Prostate gland (tissue), 2 donors: Measurements from ENCODE around the gene CHP2.

Experiments used
- POLR2A ChIP-seq: fragments of 450-650 bp; IDR thresholded peaks from one replicate; pipeline ENCODE4 v1.6.1; 2016; ENCODE audit warnings: antibody characterized with exemption, mild to moderate bottlenecking
- POLR2AphosphoS5 ChIP-seq: sonication (generic); formaldehyde crosslinking; IDR thresholded peaks from one replicate; pipeline ENCODE4 v1.6.1; 2017; ENCODE audit warnings: antibody characterized with exemption
- TF ChIP-seq, protein P1 (sequence below), 4 experiments: fragments of 200-600 bp in 2 of 4; fragments of 450-650 bp in 2 of 4; sonication (generic) in 2 of 4; IDR thresholded peaks; 1 replicate in 3 of 4; 2 replicates in 1 of 4; pipeline ENCODE4 v1.5.1; 2016 to 2019; ENCODE audit warnings: antibody characterized with exemption in 4 of 4, mild to moderate bottlenecking in 2 of 4, moderate library complexity in 2 of 4

DNA sequence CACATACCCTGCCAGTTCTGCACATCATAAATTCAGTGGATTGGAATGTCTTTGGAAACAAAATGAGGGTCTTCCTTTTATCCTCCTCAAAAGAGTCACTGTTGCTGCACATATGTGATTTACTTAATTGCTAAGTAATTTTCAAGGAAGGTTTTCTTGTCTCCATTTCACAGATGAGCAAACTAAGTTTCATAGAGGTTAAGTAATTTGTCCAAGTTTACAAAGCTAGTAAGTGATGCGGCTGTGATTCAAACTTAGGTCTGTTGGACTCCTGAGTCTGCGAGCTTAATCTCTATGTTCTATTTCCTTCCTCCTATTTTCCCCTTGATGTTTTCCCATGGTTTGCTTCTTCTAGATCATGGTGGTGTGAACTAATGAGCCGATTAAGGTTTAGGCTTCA, 28.1 kb upstream of the CHP2 start:
- TF ChIP-seq POLR2AphosphoS5 (no peak), POLR2A (no peak)
- TF ChIP-seq, protein P1, sequence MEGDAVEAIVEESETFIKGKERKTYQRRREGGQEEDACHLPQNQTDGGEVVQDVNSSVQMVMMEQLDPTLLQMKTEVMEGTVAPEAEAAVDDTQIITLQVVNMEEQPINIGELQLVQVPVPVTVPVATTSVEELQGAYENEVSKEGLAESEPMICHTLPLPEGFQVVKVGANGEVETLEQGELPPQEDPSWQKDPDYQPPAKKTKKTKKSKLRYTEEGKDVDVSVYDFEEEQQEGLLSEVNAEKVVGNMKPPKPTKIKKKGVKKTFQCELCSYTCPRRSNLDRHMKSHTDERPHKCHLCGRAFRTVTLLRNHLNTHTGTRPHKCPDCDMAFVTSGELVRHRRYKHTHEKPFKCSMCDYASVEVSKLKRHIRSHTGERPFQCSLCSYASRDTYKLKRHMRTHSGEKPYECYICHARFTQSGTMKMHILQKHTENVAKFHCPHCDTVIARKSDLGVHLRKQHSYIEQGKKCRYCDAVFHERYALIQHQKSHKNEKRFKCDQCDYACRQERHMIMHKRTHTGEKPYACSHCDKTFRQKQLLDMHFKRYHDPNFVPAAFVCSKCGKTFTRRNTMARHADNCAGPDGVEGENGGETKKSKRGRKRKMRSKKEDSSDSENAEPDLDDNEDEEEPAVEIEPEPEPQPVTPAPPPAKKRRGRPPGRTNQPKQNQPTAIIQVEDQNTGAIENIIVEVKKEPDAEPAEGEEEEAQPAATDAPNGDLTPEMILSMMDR (IDR thresholded peaks at IDR 0.05): no peak
